GM19395 (cell line): ENCODE results near the gene ANKRD2.
"Not testable (repeated sequence)": the region's sequence is repeated elsewhere in the genome, so short reads cannot be mapped to it uniquely, and the experiment has no call there.

Experiments used
- ATAC-seq: cut with Tn5 transposase; IDR thresholded peaks from one replicate; pipeline ENCODE4 v1.9.1; 2021; ENCODE audit warnings: mild to moderate bottlenecking, moderate library complexity; ENCODE audit not compliant: unreplicated experiment

ANKRD2 gene

GRCh38 chr10:97546456-97547270 is 25.9 kb upstream of the ANKRD2 start:
- ATAC-seq, result no peak

- ATAC-seq, result no peak
Observed at GRCh38 chr10:97547271-97547600, 25.3 kb upstream of the ANKRD2 start.

GRCh38 chr10:97547962-97548361 is 24.6 kb upstream of the ANKRD2 start:
- ATAC-seq, result no peak

- no peak for ATAC-seq
Observed at GRCh38 chr10:97548828-97549455, 23.6 kb upstream of the ANKRD2 start.

GRCh38 chr10:97549587-97550322 is 22.8 kb upstream of the ANKRD2 start:
- no peak for ATAC-seq

GRCh38 chr10:97550336-97551149 is 22.0 kb upstream of the ANKRD2 start:
- no peak for ATAC-seq

- ATAC-seq, result no peak
Observed at GRCh38 chr10:97551271-97551670, 21.3 kb upstream of the ANKRD2 start.

- no peak for ATAC-seq
Observed at GRCh38 chr10:97553575-97554031, 19.0 kb upstream of the ANKRD2 start.

- not testable (repeated sequence) for ATAC-seq
Observed at GRCh38 chr10:97554336-97554735, 18.2 kb upstream of the ANKRD2 start.

GRCh38 chr10:97555541-97555940 is 17.0 kb upstream of the ANKRD2 start:
- ATAC-seq, result not testable (repeated sequence)

GRCh38 chr10:97560731-97561381 is 11.7 kb upstream of the ANKRD2 start:
- ATAC-seq, result not testable (repeated sequence)

- ATAC-seq, result not testable (repeated sequence)
Observed at GRCh38 chr10:97561386-97562077, 11.0 kb upstream of the ANKRD2 start.

- ATAC-seq, result not testable (repeated sequence)
Observed at GRCh38 chr10:97562329-97562728, 10.2 kb upstream of the ANKRD2 start.

GRCh38 chr10:97563337-97563736 is 9.2 kb upstream of the ANKRD2 start:
- no peak for ATAC-seq

- no peak for ATAC-seq
Observed at GRCh38 chr10:97564776-97565175, 7.8 kb upstream of the ANKRD2 start.

GRCh38 chr10:97566336-97566996 is 6.1 kb upstream of the ANKRD2 start:
- ATAC-seq, result no peak

- no peak for ATAC-seq
Observed at GRCh38 chr10:97567891-97568290, 4.7 kb upstream of the ANKRD2 start.

GRCh38 chr10:97570146-97570788 is 2.3 kb upstream of the ANKRD2 start:
- no peak for ATAC-seq
